Measurements from ENCODE around the gene AGBL3. TPM values are rescaled to one million over a fixed set of nuclear protein-coding genes. Genes with fewer than 3 reads are reported as not detected.
"Not testable (repeated sequence)": the region's sequence is repeated elsewhere in the genome, so short reads cannot be mapped to it uniquely, and the experiment has no call there.

AGBL3 gene
- total RNA-seq, 1 donor from 2014 or later = 6.7 TPM

GRCh38 chr7:135168489-135169140 lies 182.3 kb downstream of the AGBL3 start:
- DNase-seq = no peak

GRCh38 chr7:135169141-135169963 lies 183.0 kb downstream of the AGBL3 start:
- no peak for DNase-seq

DNA sequence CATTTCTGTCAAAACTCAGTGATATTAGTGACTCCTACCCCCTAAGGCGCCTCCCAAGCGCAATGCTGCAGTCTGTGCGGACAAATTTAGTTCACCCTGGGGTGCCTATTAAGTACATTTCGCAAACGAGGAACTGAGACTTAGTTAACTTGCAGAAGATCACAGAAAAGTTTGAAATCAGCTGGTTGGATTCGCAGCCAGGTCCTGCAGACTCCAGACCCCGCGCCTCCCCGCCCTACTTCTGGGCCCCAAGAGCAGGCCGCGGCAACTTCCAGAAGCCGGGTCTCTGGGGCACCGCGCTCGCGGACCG lies 183.6 kb downstream of the AGBL3 start:
- DNase-seq = no peak

GRCh38 chr7:135170274-135170997 lies 184.1 kb downstream of the AGBL3 start, which contains the start of gene CYREN:
TSS of gene CYREN (minus strand) at chr7:135170707. CDS start at chr7:135168922, 1,785 bp downstream.
- peak; percentile 90 for DNase-seq

- not testable (repeated sequence) for DNase-seq
These were observed 184.7 kb downstream of the AGBL3 start for GRCh38 chr7:135170998-135171481.

GRCh38 chr7:135171581-135172291 lies 185.4 kb downstream of the AGBL3 start:
- peak; percentile 38 for DNase-seq

DNA sequence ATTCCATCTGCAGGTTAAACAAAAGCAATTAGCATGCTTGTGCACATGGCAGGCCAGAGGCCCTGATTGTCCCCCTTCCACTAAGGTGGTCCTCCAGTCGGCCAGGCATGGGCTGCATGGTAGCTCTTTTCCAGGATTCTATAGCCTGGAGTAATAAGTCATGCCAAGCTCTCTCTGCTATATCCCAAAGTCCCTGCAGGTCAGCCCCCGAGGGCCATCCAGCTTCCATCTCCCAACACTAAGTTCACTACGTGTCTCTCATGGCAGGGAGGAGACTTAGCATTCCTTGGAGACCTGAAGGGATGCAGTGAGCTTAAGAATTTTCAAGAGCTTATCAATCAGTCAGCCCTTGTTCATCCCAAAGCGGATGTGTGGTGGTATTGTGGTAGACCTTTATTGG lies 187.6 kb downstream of the AGBL3 start:
- DNase-seq = not testable (repeated sequence)

GRCh38 chr7:135174941-135175340 lies 188.6 kb downstream of the AGBL3 start:
- no peak for DNase-seq

- DNase-seq = no peak
These were observed 189.6 kb downstream of the AGBL3 start for GRCh38 chr7:135175931-135176330.

DNA sequence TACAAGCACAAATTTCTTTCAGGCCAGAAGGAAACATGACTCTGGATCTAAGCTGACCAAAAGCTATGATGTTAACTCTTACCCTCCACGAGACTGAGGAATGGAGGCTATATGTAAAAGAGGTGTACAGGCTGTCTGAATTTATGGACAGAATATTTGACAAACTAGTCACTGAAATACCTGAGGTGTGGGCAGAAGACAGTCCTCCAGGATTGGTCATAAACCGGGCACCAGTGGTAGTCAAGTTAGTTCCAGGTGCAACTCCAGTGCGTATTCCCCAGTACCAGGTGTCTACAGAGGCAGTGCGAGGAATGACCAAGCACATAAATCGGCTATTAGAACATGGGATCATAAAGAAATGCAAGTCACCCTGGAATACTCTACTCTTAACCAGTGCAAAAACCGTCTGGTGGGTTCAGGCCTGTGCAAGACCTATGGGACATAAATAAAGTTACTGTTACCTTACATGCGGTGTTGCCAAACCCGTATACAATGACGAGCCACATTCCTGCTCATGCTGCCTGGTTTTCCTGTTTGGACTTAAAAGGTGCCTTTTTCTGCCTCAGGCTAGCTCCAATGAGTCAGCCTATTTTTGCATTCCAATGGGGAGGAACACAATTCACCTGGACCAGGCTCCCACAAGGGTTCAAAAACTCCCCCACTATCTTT lies 190.9 kb downstream of the AGBL3 start:
- DNase-seq = no peak

DNA sequence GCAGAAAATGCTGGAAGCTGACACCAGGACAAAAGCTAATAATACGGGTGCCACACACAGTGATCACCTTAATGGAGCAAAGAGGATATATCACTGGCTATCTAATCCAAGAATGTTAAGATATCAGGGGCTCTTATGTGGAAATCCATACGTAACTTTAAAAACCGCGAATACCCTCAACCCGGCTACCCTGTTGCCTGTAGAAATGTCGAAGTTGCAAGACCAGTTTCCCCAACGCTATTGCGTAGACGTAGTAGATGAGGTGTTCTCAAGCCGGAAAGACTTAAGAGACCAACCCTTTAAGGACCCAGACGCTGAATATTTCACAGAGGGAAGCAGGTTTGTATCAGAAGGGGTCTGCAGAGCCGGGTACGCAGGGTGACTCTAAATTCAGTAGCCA lies 192.1 kb downstream of the AGBL3 start:
- no peak for DNase-seq

GRCh38 chr7:135179321-135179925 lies 193.1 kb downstream of the AGBL3 start:
- no peak for DNase-seq

- DNase-seq = no peak
These were observed 193.8 kb downstream of the AGBL3 start for GRCh38 chr7:135180122-135180521.

GRCh38 chr7:135181261-135181928 lies 195.1 kb downstream of the AGBL3 start:
- DNase-seq = no peak

DNA sequence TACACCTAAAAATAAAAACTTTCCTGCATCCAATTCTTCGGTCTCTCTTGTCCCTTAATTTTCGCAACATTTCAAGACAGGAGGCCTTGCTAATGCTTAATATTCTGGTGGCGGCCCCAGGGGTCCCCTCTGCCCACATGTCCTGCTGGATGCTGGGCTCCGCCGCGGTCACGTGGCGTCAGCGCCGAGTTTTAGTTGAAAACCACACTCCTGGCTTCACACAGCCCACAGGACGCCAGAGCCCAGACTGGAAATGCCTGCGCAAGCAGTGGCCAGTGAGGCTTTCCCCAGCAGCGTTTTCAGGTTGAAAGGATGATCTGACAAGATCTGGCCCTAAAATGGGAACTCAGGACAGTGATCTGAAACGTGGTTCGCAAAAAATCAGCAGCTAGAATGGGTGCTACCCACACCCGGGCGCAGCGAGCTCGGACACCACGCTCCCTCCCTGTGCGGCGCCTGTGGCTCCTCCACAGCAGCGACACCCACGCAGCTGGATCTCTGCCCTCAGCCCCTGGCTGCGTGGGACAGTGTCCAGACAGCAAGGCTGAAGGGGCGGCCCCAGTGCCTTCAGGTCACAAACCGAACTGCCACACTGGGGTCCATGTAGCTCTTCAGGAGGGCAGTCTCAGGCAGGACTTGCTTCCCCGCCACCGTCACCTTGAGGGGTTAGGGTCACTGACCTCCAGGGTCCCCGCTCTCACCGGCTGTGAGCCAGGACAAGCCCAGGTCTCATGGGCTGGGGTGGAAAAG lies 195.8 kb downstream of the AGBL3 start:
- DNase-seq = no peak

DNA sequence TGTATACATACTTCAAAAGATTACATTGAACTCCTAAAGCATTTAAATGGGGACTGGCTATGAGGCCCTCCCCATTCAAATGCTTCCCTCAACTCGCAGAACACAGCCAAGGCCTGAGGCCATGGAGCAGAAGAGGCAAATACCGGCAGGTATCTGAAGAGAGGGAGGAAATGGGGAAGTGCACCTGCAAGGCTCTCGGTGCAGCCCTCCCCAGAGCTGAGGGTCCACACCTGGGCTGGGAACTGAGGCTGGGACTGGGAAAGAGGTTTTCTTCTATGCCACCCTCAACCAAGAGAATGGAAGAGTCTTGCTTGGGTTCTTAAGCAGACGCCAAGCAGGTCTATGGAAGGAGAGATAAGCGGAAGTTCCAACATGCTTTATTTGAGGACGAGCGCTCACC lies 197.2 kb downstream of the AGBL3 start:
- DNase-seq = no peak

DNA sequence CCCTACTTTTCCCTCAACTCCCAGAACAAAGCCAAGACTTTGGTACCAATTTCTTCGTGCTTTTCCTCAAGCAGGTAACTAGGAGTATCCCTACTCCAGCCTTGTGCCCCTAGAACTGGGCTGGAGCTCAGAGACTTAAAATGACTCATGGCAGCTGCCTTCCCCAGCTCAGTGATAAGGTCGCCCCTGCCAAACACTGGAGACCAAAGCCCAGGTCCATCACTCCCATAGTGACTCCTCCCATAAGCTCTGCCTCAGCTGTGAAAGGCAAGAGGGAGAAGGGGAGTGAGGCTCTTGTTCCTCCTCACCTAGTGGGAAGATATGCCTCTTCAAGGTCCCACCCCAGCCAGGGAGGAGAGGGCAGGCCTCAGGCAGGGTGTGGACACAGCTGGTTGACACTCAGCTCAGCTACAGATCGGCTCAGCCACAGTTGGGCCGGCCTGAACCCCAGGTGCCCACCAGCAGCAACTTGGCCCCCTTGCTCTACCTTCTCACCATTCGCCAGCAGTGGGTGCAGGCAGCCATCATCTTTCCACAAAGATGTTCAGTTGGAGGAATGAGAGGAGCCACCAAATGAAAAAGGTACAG lies 198.0 kb downstream of the AGBL3 start:
- DNase-seq = no peak

Data from occipital lobe (tissue), 2 donors.